ENCODE data around the gene ZPBP. TPM values are rescaled to one million over a fixed set of nuclear protein-coding genes. Genes with fewer than 3 reads are reported as not detected.

The ZPBP gene
- total and polyA plus RNA-seq, 2 of the 4 experiments (the other 2 are of a cell fraction) = not detected

DNA sequence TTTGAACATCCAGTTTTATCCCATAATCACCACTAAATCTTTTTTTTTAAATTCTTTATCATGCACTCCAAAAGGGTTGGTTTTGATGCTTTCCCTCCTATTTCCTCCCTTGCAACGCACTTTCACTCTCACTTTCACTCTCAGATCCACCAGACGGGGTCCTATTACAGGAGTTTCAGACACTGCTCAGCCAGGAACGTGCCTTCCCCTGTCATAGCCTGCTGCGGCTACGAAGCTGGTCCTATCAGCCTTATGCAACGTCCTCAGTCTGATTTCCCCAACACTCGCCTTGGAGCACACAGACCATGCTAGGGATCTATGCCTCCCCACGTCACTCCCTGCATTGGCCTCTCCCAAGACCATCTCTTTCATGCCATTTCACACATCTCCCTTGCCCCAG lies 23.4 kb downstream of the ZPBP start:
- H2BK120ac ChIP-seq (ENCODE audit: low read depth, low read length) = no peak overlapping the region
- DNase-seq (no peak), ATAC-seq (ENCODE audit: low read depth) (no peak)
- no peaks in the 10 kb centered on the region for H3K36me3 ChIP-seq (ENCODE audit: control insufficient read depth, insufficient read depth, low read length)
- H2AK9ac ChIP-seq (replicated peaks; ENCODE audit: low read depth, low read length, poor library complexity) = no peak overlapping the region
- H3K14ac ChIP-seq (replicated peaks; ENCODE audit: low read depth, low read length) = no peak overlapping the region
- CTCF ChIA-PET = no interaction called here
- no peak overlapping the region for H4K91ac ChIP-seq (ENCODE audit: insufficient read depth, low read depth, low read length)
- no peak overlapping the region for H2BK20ac ChIP-seq (ENCODE audit: low read depth, low read length)
- no peaks in the 10 kb centered on the region for H3K79me1 ChIP-seq (ENCODE audit: low read depth in 1 of 2, low read length in 2 of 2)
- H3K9ac ChIP-seq (ENCODE audit: low read depth, low read length) = no peak overlapping the region
- no peak overlapping the region for H3K23ac ChIP-seq (ENCODE audit: low read depth, low read length)
- no peaks in the 10 kb centered on the region for H3K27me3 ChIP-seq (ENCODE audit: control insufficient read depth, insufficient read depth, low read length)
- H2AK5ac ChIP-seq (ENCODE audit: low read depth, low read length) = no peak overlapping the region
- no peak overlapping the region for H3K4ac ChIP-seq (ENCODE audit: low read depth, low read length)
- H4K5ac ChIP-seq (ENCODE audit: low read depth, low read length) = no peak overlapping the region
- no peaks in the 10 kb centered on the region for H3K4me1 ChIP-seq (ENCODE audit: control insufficient read depth, insufficient read depth, low read length)
- dilution Hi-C loops (cut with HindIII; ENCODE audit: low sequenced_read_pairs, unreplicated experiment) = no loop called here
- in situ Hi-C loops (cut with MboI; ENCODE audit: low sequenced_read_pairs) = no loop called here
- BruUV-seq (replicated peaks) = no TSS peak
- no peak overlapping the region for H2AFZ ChIP-seq (replicated peaks; ENCODE audit: low read length, poor library complexity)
- H4K20me1 ChIP-seq (ENCODE audit: insufficient read depth, low read length) = no peaks in the 10 kb centered on the region
- POLR2A ChIA-PET (ENCODE audit: unreplicated experiment) = no interaction called here
- no peak overlapping the region for H4K8ac ChIP-seq (ENCODE audit: low read depth in 2 of 2, low read length in 2 of 2)
- intact Hi-C loops (cut with micrococcal nuclease) = no loop called here
- H3K18ac ChIP-seq (ENCODE audit: low read depth, low read length) = no peak overlapping the region
- H2BK15ac ChIP-seq (ENCODE audit: low read depth, low read length) = no peak overlapping the region
- WGBS, 2 experiments (ENCODE audit: extremely low coverage in 2 of 2, insufficient read length in 1 of 2) = 21% methylated on average over 5 of the region's 8 CpGs; no CpG with 5 or more reads in 1 of the 2 experiments
- no peak overlapping the region for H2BK5ac ChIP-seq (ENCODE audit: low read depth, low read length, poor library complexity, severe bottlenecking)
- TF ChIP-seq RFX5 (IDR thresholded peaks at IDR 0.05; ENCODE audit: low read depth, low read length) (no peak), BHLHE40 (IDR thresholded peaks at IDR 0.05; ENCODE audit: low read depth, low read length) (no peak), FOS (IDR thresholded peaks at IDR 0.05; ENCODE audit: low read depth, low read length) (no peak), NFE2L2 (IDR thresholded peaks at IDR 0.05; ENCODE audit: low read depth, low read length) (no peak), MAZ (IDR thresholded peaks at IDR 0.05; ENCODE audit: borderline replicate concordance, low read depth, low read length) (no peak), CEBPB (IDR thresholded peaks at IDR 0.05; ENCODE audit: low read depth, low read length) (no peak), RAD21 (IDR thresholded peaks at IDR 0.05; ENCODE audit: low read length) (no peak), MXI1 (IDR thresholded peaks at IDR 0.05; ENCODE audit: borderline replicate concordance, low read depth, low read length) (no peak), POLR2A (IDR thresholded peaks at IDR 0.05; ENCODE audit: low read depth, low read length) (no peak), CHD1 (IDR thresholded peaks at IDR 0.05; ENCODE audit: low read depth, low read length) (no peak), MAFK (IDR thresholded peaks at IDR 0.05; ENCODE audit: low read depth, low read length) (no peak), SMC3 (IDR thresholded peaks at IDR 0.05; ENCODE audit: low read depth, low read length) (no peak), RCOR1 (IDR thresholded peaks at IDR 0.05; ENCODE audit: insufficient replicate concordance, low read length) (no peak)
- TF ChIP-seq, protein P1, sequence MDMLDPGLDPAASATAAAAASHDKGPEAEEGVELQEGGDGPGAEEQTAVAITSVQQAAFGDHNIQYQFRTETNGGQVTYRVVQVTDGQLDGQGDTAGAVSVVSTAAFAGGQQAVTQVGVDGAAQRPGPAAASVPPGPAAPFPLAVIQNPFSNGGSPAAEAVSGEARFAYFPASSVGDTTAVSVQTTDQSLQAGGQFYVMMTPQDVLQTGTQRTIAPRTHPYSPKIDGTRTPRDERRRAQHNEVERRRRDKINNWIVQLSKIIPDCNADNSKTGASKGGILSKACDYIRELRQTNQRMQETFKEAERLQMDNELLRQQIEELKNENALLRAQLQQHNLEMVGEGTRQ (IDR thresholded peaks at IDR 0.05; ENCODE audit: low read depth, low read length) = no peak
- TF ChIP-seq, protein P2, sequence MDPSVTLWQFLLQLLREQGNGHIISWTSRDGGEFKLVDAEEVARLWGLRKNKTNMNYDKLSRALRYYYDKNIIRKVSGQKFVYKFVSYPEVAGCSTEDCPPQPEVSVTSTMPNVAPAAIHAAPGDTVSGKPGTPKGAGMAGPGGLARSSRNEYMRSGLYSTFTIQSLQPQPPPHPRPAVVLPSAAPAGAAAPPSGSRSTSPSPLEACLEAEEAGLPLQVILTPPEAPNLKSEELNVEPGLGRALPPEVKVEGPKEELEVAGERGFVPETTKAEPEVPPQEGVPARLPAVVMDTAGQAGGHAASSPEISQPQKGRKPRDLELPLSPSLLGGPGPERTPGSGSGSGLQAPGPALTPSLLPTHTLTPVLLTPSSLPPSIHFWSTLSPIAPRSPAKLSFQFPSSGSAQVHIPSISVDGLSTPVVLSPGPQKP (IDR thresholded peaks at IDR 0.05; ENCODE audit: borderline replicate concordance, low read depth, low read length) = no peak
- TF ChIP-seq, protein P3, sequence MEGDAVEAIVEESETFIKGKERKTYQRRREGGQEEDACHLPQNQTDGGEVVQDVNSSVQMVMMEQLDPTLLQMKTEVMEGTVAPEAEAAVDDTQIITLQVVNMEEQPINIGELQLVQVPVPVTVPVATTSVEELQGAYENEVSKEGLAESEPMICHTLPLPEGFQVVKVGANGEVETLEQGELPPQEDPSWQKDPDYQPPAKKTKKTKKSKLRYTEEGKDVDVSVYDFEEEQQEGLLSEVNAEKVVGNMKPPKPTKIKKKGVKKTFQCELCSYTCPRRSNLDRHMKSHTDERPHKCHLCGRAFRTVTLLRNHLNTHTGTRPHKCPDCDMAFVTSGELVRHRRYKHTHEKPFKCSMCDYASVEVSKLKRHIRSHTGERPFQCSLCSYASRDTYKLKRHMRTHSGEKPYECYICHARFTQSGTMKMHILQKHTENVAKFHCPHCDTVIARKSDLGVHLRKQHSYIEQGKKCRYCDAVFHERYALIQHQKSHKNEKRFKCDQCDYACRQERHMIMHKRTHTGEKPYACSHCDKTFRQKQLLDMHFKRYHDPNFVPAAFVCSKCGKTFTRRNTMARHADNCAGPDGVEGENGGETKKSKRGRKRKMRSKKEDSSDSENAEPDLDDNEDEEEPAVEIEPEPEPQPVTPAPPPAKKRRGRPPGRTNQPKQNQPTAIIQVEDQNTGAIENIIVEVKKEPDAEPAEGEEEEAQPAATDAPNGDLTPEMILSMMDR (conservative IDR thresholded peaks at IDR 0.05; ENCODE audit: low read depth, low read length) = no peak
- H3K4me2 ChIP-seq (ENCODE audit: low read depth, low read length) = no peak overlapping the region
- no peak overlapping the region for H3K27ac ChIP-seq (ENCODE audit: insufficient read depth, low read length)
- no peak overlapping the region for H3K4me3 ChIP-seq (ENCODE audit: insufficient read depth, low read depth, low read length)
- H3K9me3 ChIP-seq (ENCODE audit: control insufficient read depth, insufficient read depth, low read length) = peaks cover 16% of the 10 kb centered on the region
- no peak overlapping the region for H3K56ac ChIP-seq (ENCODE audit: extremely low read depth, insufficient read depth, low read length)
- H3K9me1 ChIP-seq (ENCODE audit: insufficient read depth, low read length) = no peaks in the 10 kb centered on the region

Measured in IMR-90 (cell line).